A549 (cell line): ENCODE data around the gene SUMO2. TPM values are rescaled to one million over a fixed set of nuclear protein-coding genes. Genes with fewer than 3 reads are reported as not detected.

Experiments used
- BHLHE40 ChIP-seq: IDR thresholded peaks from 2 replicates; pipeline ENCODE4 v1.6.1; 2012; ENCODE audit warnings: low read depth, low read length, inconsistent platforms
- CBX2 ChIP-seq: fragments of 200-600 bp; sonication (generic); IDR thresholded peaks from 2 replicates; pipeline ENCODE4 v1.6.1; 2016; ENCODE audit warnings: low read depth, mild to moderate bottlenecking, borderline replicate concordance
- CBX8 ChIP-seq: fragments of 200-600 bp; sonication (generic); IDR thresholded peaks from 2 replicates; pipeline ENCODE4 v1.6.1; 2016
- CEBPB ChIP-seq, 2 experiments: fragments of >200 bp in 1 of 2; sonication (Bioruptor Twin) in 1 of 2; formaldehyde crosslinking in 1 of 2; IDR thresholded peaks; 2 replicates each; pipeline ENCODE4 v1.6.1; 2012 to 2016
- EHF ChIP-seq: fragments of 250-450 bp; sonication (Bioruptor Pico); IDR thresholded peaks from 2 replicates; pipeline ENCODE4 v1.5.0; 2020; ENCODE audit warnings: mild to moderate bottlenecking
- FOSB ChIP-seq: fragments of 250-450 bp; sonication (Bioruptor Pico); IDR thresholded peaks from 2 replicates; pipeline ENCODE4 v1.5.0; 2020; ENCODE audit warnings: mild to moderate bottlenecking, moderate library complexity
- FOSL2 ChIP-seq, 2 experiments: fragments of 450-650 bp in 1 of 2; fragments of >200 bp in 1 of 2; sonication (Bioruptor Twin) in 1 of 2; formaldehyde crosslinking; IDR thresholded peaks; 2 replicates each; pipeline versions ENCODE4 v1.5.0 to v1.6.1; 2016 to 2020; ENCODE audit warnings: mild to moderate bottlenecking in 1 of 2, moderate library complexity in 1 of 2
- FOXS1 ChIP-seq: fragments of 250-450 bp; sonication (Bioruptor Pico); IDR thresholded peaks from 2 replicates; pipeline ENCODE4 v1.5.0; 2020; ENCODE audit warnings: mild to moderate bottlenecking, moderate library complexity
- HDAC2 ChIP-seq: fragments of 200-600 bp; sonication (generic); IDR thresholded peaks from 2 replicates; pipeline ENCODE4 v1.6.1; 2016
- HES2 ChIP-seq: fragments of >200 bp; sonication (Bioruptor Twin); formaldehyde crosslinking; IDR thresholded peaks from 2 replicates; pipeline ENCODE4 v1.6.1; 2016
- HOXB13 ChIP-seq: fragments of 250-450 bp; sonication (Bioruptor Pico); IDR thresholded peaks from 2 replicates; pipeline ENCODE4 v1.5.0; 2020; ENCODE audit warnings: low read depth, mild to moderate bottlenecking, moderate library complexity
- HOXB5 ChIP-seq: fragments of 250-450 bp; sonication (Bioruptor Pico); IDR thresholded peaks from 2 replicates; pipeline ENCODE4 v1.5.0; 2020; ENCODE audit warnings: mild to moderate bottlenecking, moderate library complexity
- JUN ChIP-seq, 2 experiments: fragments of >200 bp; sonication (Bioruptor Twin); formaldehyde crosslinking; IDR thresholded peaks; 2 replicates in 1 of 2; 3 replicates in 1 of 2; pipeline ENCODE4 v1.6.1; 2016 to 2017
- JUNB ChIP-seq: fragments of >200 bp; sonication (Bioruptor Twin); formaldehyde crosslinking; IDR thresholded peaks from 2 replicates; pipeline ENCODE4 v1.6.1; 2016
- KDM1A ChIP-seq: fragments of 200-600 bp; sonication (generic); IDR thresholded peaks from 2 replicates; pipeline ENCODE4 v1.6.1; 2016; ENCODE audit warnings: low read depth, mild to moderate bottlenecking
- KDM5A ChIP-seq: fragments of 200-600 bp; sonication (generic); IDR thresholded peaks from 2 replicates; pipeline ENCODE4 v1.6.1; 2016; ENCODE audit warnings: antibody characterized with exemption, mild to moderate bottlenecking
- MAFK ChIP-seq: fragments of 450-650 bp; IDR thresholded peaks from 2 replicates; pipeline ENCODE4 v1.6.1; 2014; ENCODE audit not compliant: partially characterized antibody
- MAZ ChIP-seq: fragments of 150-350 bp; IDR thresholded peaks from 2 replicates; pipeline ENCODE4 v1.6.1; 2014; ENCODE audit warnings: antibody characterized with exemption, low read depth, low read length, borderline replicate concordance
- NFE2L2 ChIP-seq: fragments of 150-350 bp; conservative IDR thresholded peaks from 2 replicates; pipeline ENCODE4 v1.6.1; 2014; ENCODE audit warnings: low read length
- NPAS2 ChIP-seq: fragments of 250-450 bp; sonication (Bioruptor Pico); IDR thresholded peaks from 2 replicates; pipeline ENCODE4 v1.8.0; 2022; ENCODE audit warnings: mild to moderate bottlenecking, moderate library complexity, borderline replicate concordance
- PHF8 ChIP-seq: fragments of 200-600 bp; sonication (generic); IDR thresholded peaks from 2 replicates; pipeline ENCODE4 v1.6.1; 2016; ENCODE audit warnings: low read depth, mild to moderate bottlenecking, antibody characterized with exemption, moderate library complexity, borderline replicate concordance
- POLR2A ChIP-seq: IDR thresholded peaks from 2 replicates; pipeline ENCODE4 v1.6.1; 2012; ENCODE audit warnings: mild to moderate bottlenecking, low read length
- POLR2AphosphoS2 ChIP-seq: conservative IDR thresholded peaks from 2 replicates; pipeline ENCODE4 v1.6.1; 2012; ENCODE audit warnings: low read length, improper control_type of control experiment, inconsistent platforms
- RAD21 ChIP-seq, 2 experiments: fragments of >200 bp in 1 of 2; sonication (Bioruptor Twin) in 1 of 2; formaldehyde crosslinking in 1 of 2; IDR thresholded peaks in 1 of 2; conservative IDR thresholded peaks in 1 of 2; 2 replicates in 1 of 2; 3 replicates in 1 of 2; pipeline ENCODE4 v1.6.1; 2012 to 2018; ENCODE audit warnings: inconsistent platforms in 1 of 2
- RARB ChIP-seq: fragments of 250-450 bp; sonication (Bioruptor Pico); IDR thresholded peaks from 2 replicates; pipeline ENCODE4 v1.8.0; 2021; ENCODE audit warnings: mild to moderate bottlenecking, moderate library complexity
- RCOR1 ChIP-seq: fragments of 150-350 bp; IDR thresholded peaks from 2 replicates; pipeline ENCODE4 v1.6.1; 2014; ENCODE audit warnings: antibody characterized with exemption, low read length, low read depth
- RFX5 ChIP-seq: fragments of 450-650 bp; IDR thresholded peaks from 2 replicates; pipeline ENCODE4 v1.7.1; 2014; ENCODE audit warnings: antibody characterized with exemption, mild to moderate bottlenecking, moderate library complexity
- SMC3 ChIP-seq: fragments of >200 bp; sonication (Bioruptor Twin); formaldehyde crosslinking; IDR thresholded peaks from 3 replicates; pipeline ENCODE4 v1.6.1; 2018; ENCODE audit warnings: inconsistent platforms
- SREBF2 ChIP-seq: fragments of 450-650 bp; IDR thresholded peaks from 2 replicates; pipeline ENCODE4 v1.6.1; 2014; ENCODE audit warnings: mild to moderate bottlenecking, moderate library complexity
- TFCP2L1 ChIP-seq: fragments of 250-450 bp; sonication (Bioruptor Pico); IDR thresholded peaks from 2 replicates; pipeline ENCODE4 v1.5.0; 2021; ENCODE audit warnings: mild to moderate bottlenecking
- TP53 ChIP-seq: fragments of 250-450 bp; sonication (Bioruptor Pico); IDR thresholded peaks from 2 replicates; pipeline ENCODE4 v1.5.0; 2021; ENCODE audit warnings: mild to moderate bottlenecking, moderate library complexity
- ZC3H11A ChIP-seq: fragments of 450-650 bp; IDR thresholded peaks from 2 replicates; pipeline ENCODE4 v1.6.1; 2014; ENCODE audit warnings: antibody characterized with exemption, mild to moderate bottlenecking
- ZNF302 ChIP-seq: fragments of 250-450 bp; sonication (Bioruptor Pico); IDR thresholded peaks from 2 replicates; pipeline ENCODE4 v1.9.0; 2021; ENCODE audit warnings: inconsistent platforms, mild to moderate bottlenecking, moderate library complexity
- ZSCAN20 ChIP-seq: fragments of 250-450 bp; sonication (Bioruptor Pico); IDR thresholded peaks from 2 replicates; pipeline ENCODE4 v1.8.0; 2022; ENCODE audit warnings: mild to moderate bottlenecking, moderate library complexity
- polyA plus RNA-seq, 4 experiments: library from polyadenylated mRNA; depleted of rRNA in 3 of 4; stranded (reverse); fragments of >200 nt; fragmentation: RNase III in 1 of 4; extraction: RNeasy Plus Mini Kit Qiagen cat#74134 plus additional on column Dnase treatment in 1 of 4; gene quantifications; 2 replicates in 3 of 4; 3 replicates in 1 of 4; pipeline ENCODE4 v1.2.3, GENCODE V29; 2011 to 2017
- TF ChIP-seq, protein P1 (sequence below): fragments of 250-450 bp; sonication (Bioruptor Pico); IDR thresholded peaks from 2 replicates; pipeline ENCODE4 v1.5.0; 2021; ENCODE audit warnings: mild to moderate bottlenecking, moderate library complexity, borderline replicate concordance
- TF ChIP-seq, protein P2 (sequence below): fragments of 200-600 bp; sonication (generic); IDR thresholded peaks from 2 replicates; pipeline ENCODE4 v1.6.1; 2016; ENCODE audit warnings: antibody characterized with exemption, mild to moderate bottlenecking, moderate library complexity
- TF ChIP-seq, protein P3 (sequence below): IDR thresholded peaks from 2 replicates; pipeline ENCODE4 v1.6.1; 2012; ENCODE audit warnings: low read depth, borderline replicate concordance
- TF ChIP-seq, protein P4 (sequence below): fragments of 150-350 bp; IDR thresholded peaks from 2 replicates; pipeline ENCODE4 v1.6.1; 2014; ENCODE audit warnings: low read depth, mild to moderate bottlenecking, low read length

The SUMO2 gene
- polyA plus RNA-seq, 2 of the 4 experiments (the other 2 are of a cell fraction) = 525 to 545 TPM

DNA sequence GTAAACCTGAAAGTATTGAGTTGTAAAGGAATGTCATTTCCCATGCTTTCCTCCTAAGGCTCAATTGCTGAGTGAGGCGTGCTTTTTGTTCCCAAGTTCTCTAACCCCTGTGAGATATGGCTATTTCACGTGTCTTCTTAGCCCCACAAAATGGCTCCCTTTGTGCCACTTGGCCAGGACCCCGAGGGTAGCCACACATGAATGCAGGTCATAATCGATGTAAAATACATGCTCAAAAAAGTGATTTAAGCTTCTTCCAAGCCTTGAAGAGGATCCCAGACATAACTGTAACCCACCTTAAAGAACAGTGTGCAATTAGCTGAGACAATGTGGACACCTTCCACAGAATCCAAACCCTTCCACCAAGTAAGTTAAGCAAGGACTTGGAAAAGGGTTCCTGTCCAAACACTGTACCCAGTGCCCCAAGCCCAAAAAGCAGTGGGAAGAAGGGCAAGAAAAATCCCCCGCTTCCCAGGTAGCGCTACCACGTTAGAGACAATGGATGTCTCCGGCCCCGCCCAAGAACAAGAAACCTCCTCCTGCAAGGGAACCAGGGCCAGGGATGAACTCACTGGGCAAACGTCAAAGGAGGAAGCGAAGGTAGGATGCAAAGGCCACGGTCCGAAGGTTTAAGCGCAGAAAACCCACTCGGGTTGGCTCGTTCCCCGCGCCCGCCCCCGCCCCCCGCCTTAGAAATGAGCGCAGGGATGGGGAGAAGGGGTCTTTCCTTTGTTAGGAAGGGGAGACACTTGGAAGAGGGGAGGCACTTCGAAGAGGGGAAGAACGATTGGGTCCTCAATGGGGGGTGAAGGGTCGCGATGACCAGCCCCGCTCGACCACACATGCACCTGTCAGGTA, 29.6 kb downstream of the SUMO2 start (continued):
- TF ChIP-seq RARB = no peak
- no peak for TF ChIP-seq TP53 (CRISPR knock-in tag)
- no peak for TF ChIP-seq CBX8
- TF ChIP-seq KDM1A = no peak
- TF ChIP-seq JUN (IDR thresholded peaks at IDR 0.05) = no peak
- no peak for TF ChIP-seq HDAC2
- no peak for TF ChIP-seq EHF
- no peak for TF ChIP-seq MAZ
- TF ChIP-seq HOXB5 (CRISPR knock-in tag) = peak; percentile 64
- no peak for TF ChIP-seq SMC3
- TF ChIP-seq RCOR1 = no peak
- no peak for TF ChIP-seq POLR2AphosphoS2
- no peak for TF ChIP-seq CBX2
- TF ChIP-seq NFE2L2 = no peak
- peak; percentile 37 for TF ChIP-seq POLR2A
- no peak for TF ChIP-seq RFX5
- no peak for TF ChIP-seq TFCP2L1 (CRISPR knock-in tag)
- no peak for TF ChIP-seq CEBPB (IDR thresholded peaks at IDR 0.05)
- no peak for TF ChIP-seq JUNB
- TF ChIP-seq, protein P1, sequence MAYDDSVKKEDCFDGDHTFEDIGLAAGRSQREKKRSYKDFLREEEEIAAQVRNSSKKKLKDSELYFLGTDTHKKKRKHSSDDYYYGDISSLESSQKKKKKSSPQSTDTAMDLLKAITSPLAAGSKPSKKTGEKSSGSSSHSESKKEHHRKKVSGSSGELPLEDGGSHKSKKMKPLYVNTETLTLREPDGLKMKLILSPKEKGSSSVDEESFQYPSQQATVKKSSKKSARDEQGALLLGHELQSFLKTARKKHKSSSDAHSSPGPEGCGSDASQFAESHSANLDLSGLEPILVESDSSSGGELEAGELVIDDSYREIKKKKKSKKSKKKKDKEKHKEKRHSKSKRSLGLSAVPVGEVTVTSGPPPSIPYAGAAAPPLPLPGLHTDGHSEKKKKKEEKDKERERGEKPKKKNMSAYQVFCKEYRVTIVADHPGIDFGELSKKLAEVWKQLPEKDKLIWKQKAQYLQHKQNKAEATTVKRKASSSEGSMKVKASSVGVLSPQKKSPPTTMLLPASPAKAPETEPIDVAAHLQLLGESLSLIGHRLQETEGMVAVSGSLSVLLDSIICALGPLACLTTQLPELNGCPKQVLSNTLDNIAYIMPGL = no peak
- TF ChIP-seq, protein P2, sequence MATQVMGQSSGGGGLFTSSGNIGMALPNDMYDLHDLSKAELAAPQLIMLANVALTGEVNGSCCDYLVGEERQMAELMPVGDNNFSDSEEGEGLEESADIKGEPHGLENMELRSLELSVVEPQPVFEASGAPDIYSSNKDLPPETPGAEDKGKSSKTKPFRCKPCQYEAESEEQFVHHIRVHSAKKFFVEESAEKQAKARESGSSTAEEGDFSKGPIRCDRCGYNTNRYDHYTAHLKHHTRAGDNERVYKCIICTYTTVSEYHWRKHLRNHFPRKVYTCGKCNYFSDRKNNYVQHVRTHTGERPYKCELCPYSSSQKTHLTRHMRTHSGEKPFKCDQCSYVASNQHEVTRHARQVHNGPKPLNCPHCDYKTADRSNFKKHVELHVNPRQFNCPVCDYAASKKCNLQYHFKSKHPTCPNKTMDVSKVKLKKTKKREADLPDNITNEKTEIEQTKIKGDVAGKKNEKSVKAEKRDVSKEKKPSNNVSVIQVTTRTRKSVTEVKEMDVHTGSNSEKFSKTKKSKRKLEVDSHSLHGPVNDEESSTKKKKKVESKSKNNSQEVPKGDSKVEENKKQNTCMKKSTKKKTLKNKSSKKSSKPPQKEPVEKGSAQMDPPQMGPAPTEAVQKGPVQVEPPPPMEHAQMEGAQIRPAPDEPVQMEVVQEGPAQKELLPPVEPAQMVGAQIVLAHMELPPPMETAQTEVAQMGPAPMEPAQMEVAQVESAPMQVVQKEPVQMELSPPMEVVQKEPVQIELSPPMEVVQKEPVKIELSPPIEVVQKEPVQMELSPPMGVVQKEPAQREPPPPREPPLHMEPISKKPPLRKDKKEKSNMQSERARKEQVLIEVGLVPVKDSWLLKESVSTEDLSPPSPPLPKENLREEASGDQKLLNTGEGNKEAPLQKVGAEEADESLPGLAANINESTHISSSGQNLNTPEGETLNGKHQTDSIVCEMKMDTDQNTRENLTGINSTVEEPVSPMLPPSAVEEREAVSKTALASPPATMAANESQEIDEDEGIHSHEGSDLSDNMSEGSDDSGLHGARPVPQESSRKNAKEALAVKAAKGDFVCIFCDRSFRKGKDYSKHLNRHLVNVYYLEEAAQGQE = 0 out of 2 replicates have a peak, but pooled peaks have one; percentile 13
- no peak for TF ChIP-seq MAFK
- no peak for TF ChIP-seq FOSB (CRISPR knock-in tag)
- TF ChIP-seq PHF8 = no peak
- TF ChIP-seq HOXB13 (CRISPR knock-in tag) = peak; percentile 63; the same call in 1 of the 2 replicates
- TF ChIP-seq FOSL2 (IDR thresholded peaks at IDR 0.05) = no peak
- no peak for TF ChIP-seq FOSL2 (CRISPR knock-in tag; IDR thresholded peaks at IDR 0.05)
- TF ChIP-seq HES2 = no peak
- TF ChIP-seq KDM5A = no peak
- no peak for TF ChIP-seq SREBF2
- TF ChIP-seq FOXS1 = no peak
- no peak for TF ChIP-seq RAD21 (conservative IDR thresholded peaks at IDR 0.05 in 1 of 2, IDR thresholded peaks at IDR 0.05 in 1 of 2)
- TF ChIP-seq ZNF302 = no peak
- TF ChIP-seq BHLHE40 = no peak
- TF ChIP-seq ZC3H11A = no peak
- no peak for TF ChIP-seq ZSCAN20
- TF ChIP-seq, protein P3, sequence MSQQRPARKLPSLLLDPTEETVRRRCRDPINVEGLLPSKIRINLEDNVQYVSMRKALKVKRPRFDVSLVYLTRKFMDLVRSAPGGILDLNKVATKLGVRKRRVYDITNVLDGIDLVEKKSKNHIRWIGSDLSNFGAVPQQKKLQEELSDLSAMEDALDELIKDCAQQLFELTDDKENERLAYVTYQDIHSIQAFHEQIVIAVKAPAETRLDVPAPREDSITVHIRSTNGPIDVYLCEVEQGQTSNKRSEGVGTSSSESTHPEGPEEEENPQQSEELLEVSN = peak; percentile 53; the same call in 1 of the 2 replicates
- TF ChIP-seq, protein P4, sequence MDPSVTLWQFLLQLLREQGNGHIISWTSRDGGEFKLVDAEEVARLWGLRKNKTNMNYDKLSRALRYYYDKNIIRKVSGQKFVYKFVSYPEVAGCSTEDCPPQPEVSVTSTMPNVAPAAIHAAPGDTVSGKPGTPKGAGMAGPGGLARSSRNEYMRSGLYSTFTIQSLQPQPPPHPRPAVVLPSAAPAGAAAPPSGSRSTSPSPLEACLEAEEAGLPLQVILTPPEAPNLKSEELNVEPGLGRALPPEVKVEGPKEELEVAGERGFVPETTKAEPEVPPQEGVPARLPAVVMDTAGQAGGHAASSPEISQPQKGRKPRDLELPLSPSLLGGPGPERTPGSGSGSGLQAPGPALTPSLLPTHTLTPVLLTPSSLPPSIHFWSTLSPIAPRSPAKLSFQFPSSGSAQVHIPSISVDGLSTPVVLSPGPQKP = no peak
- TF ChIP-seq NPAS2 (CRISPR knock-in tag) = no peak
